GM21528 (cell line): ENCODE measurements around the gene OR10G8.
"Not testable (repeated sequence)": the region's sequence is repeated elsewhere in the genome, so short reads cannot be mapped to it uniquely, and the experiment has no call there.

Source experiments
- ATAC-seq: cut with Tn5 transposase; IDR thresholded peaks from one replicate; pipeline ENCODE4 v1.9.1; 2021; ENCODE audit warnings: mild to moderate bottlenecking, moderate library complexity; ENCODE audit not compliant: unreplicated experiment, low FRiP score

The OR10G8 gene

GRCh38 chr11:124026498-124026897 is at the start of gene OR10G8:
TSS of gene OR10G8 (plus strand) at chr11:124026798. CDS start at chr11:124029623, 2,825 bp downstream.
- ATAC-seq = no peak

- no peak for ATAC-seq
Observed at GRCh38 chr11:123977731-123978347, 48.8 kb upstream of the OR10G8 start, which contains the start of gene OR10S1. TSS of gene OR10S1 (minus strand) at chr11:123977781. CDS start at chr11:123977664, 117 bp downstream.

GRCh38 chr11:123979311-123979710 is 47.3 kb upstream of the OR10G8 start:
- ATAC-seq = no peak

- ATAC-seq = no peak
Observed at GRCh38 chr11:123995119-123995518, 31.5 kb upstream of the OR10G8 start, which contains the start of gene OR10G6. TSS of gene OR10G6 (minus strand) at chr11:123995161. CDS start at chr11:123995161, 0 bp downstream.

GRCh38 chr11:124012697-124013096 is 13.9 kb upstream of the OR10G8 start, which contains the start of gene OR10G4:
TSS of gene OR10G4 (plus strand) at chr11:124012997. CDS start at chr11:124015575, 2,578 bp downstream.
- ATAC-seq = no peak

GRCh38 chr11:124015837-124016236 is 10.8 kb upstream of the OR10G8 start:
- ATAC-seq = not testable (repeated sequence)

- ATAC-seq = no peak
Observed at GRCh38 chr11:124036666-124037065, 10.1 kb downstream of the OR10G8 start.

- no peak for ATAC-seq
Observed at GRCh38 chr11:124039557-124039956, 13.0 kb downstream of the OR10G8 start.

GRCh38 chr11:124041254-124041653 is 14.7 kb downstream of the OR10G8 start, which contains the start of gene OR10G7:
TSS of gene OR10G7 (minus strand) at chr11:124041325. CDS start at chr11:124039001, 2,324 bp downstream.
- ATAC-seq = no peak

GRCh38 chr11:124043420-124043819 is 16.8 kb downstream of the OR10G8 start:
- ATAC-seq = no peak

GRCh38 chr11:124050748-124051147 is 24.1 kb downstream of the OR10G8 start:
- no peak for ATAC-seq

- ATAC-seq = no peak
Observed at GRCh38 chr11:124052966-124053365, 26.4 kb downstream of the OR10G8 start.

GRCh38 chr11:124068601-124069110 is 42.1 kb downstream of the OR10G8 start:
- ATAC-seq = no peak

GRCh38 chr11:124069429-124070401 is 43.1 kb downstream of the OR10G8 start:
- ATAC-seq = peak; percentile 75

- ATAC-seq = peak; percentile 87
Observed at GRCh38 chr11:124070915-124071622, 44.5 kb downstream of the OR10G8 start.

GRCh38 chr11:124071623-124071948 is 45.0 kb downstream of the OR10G8 start:
- no peak for ATAC-seq

- no peak for ATAC-seq
Observed at GRCh38 chr11:124072147-124072546, 45.5 kb downstream of the OR10G8 start.

- ATAC-seq = no peak
Observed at GRCh38 chr11:124074554-124074953, 48.0 kb downstream of the OR10G8 start.

- no peak for ATAC-seq
Observed at GRCh38 chr11:124075492-124075840, 48.9 kb downstream of the OR10G8 start.

- ATAC-seq = peak; percentile 63
Observed at GRCh38 chr11:124075841-124076651, 49.4 kb downstream of the OR10G8 start.
